HFFc6 (cell line): ENCODE measurements around the gene ZNF277. TPM values are rescaled to one million over a fixed set of nuclear protein-coding genes. Genes with fewer than 3 reads are reported as not detected.

ENCODE experiments used
- DNase-seq: peaks from one replicate; pipeline ENCODE4 v3.0.0-alpha.2; 2018
- H3K27ac Mint-ChIP-seq: 2 replicates; pipeline ENCODE4 v1.8.0; 2020; ENCODE audit warnings: mild to moderate bottlenecking, mixed read lengths
- H3K27me3 Mint-ChIP-seq: 2 replicates; pipeline ENCODE4 v1.8.0; 2021; ENCODE audit warnings: mild to moderate bottlenecking, moderate library complexity, mixed read lengths; ENCODE audit not compliant: insufficient read depth
- H3K36me3 Mint-ChIP-seq: 2 replicates; pipeline ENCODE4 v1.8.0; 2021; ENCODE audit warnings: low read depth, mixed read lengths
- H3K4me1 Mint-ChIP-seq: 2 replicates; pipeline ENCODE4 v1.8.0; 2020; ENCODE audit warnings: low read depth, mixed read lengths
- H3K4me3 Mint-ChIP-seq: 2 replicates; pipeline ENCODE4 v1.8.0; 2020; ENCODE audit warnings: mild to moderate bottlenecking, moderate library complexity, mixed read lengths
- H3K9me3 Mint-ChIP-seq: 2 replicates; pipeline ENCODE4 v1.8.0; 2020; ENCODE audit warnings: mild to moderate bottlenecking, mixed read lengths
- CTCF ChIP-seq: fragments of 200-600 bp; sonication (generic); IDR thresholded peaks from 2 replicates; pipeline ENCODE4 v1.5.0; 2021; ENCODE audit warnings: antibody characterized with exemption, mild to moderate bottlenecking
- total RNA-seq, 6 experiments: library from RNA; stranded (reverse); fragmentation: NEBNext Ultra II Directional; extraction: Animal tissue kit (Norgen Biotek cat#: 25700); gene quantifications; 2 replicates in 1 of 6; 3 replicates in 5 of 6; pipeline ENCODE4 v1.2.3, GENCODE V29; 2021

ZNF277 gene
- total RNA-seq, 6 experiments from 2014 or later: 9.5 to 14.6 (median 13.5) TPM

GRCh38 chr7:112185005-112185834 lies 21.3 kb upstream of the ZNF277 start:
- no peaks in the 10 kb centered on the region for H3K9me3 Mint-ChIP-seq
- TF ChIP-seq CTCF: no peak
- H3K4me1 Mint-ChIP-seq: peaks cover 31% of the 10 kb centered on the region
- H3K4me3 Mint-ChIP-seq: no peak overlapping the region
- H3K36me3 Mint-ChIP-seq: no peaks in the 10 kb centered on the region
- DNase-seq: no peak
- peaks cover 2% of the 10 kb centered on the region for H3K27me3 Mint-ChIP-seq
- H3K27ac Mint-ChIP-seq: no peak overlapping the region

- Mint-ChIP-seq H3K27me3 (no peaks in the 10 kb centered on the region), H3K9me3 (no peaks in the 10 kb centered on the region), H3K4me3 (no peak overlapping the region), H3K27ac (no peak overlapping the region), H3K36me3 (no peaks in the 10 kb centered on the region), H3K4me1 (peaks cover 31% of the 10 kb centered on the region)
- no peak for TF ChIP-seq CTCF
- no peak for DNase-seq
Measured at GRCh38 chr7:112186300-112186699, 20.2 kb upstream of the ZNF277 start.

- no peak for DNase-seq
- TF ChIP-seq CTCF: no peak
- Mint-ChIP-seq H3K27ac (no peak overlapping the region), H3K4me1 (peaks cover 46% of the 10 kb centered on the region), H3K27me3 (no peaks in the 10 kb centered on the region), H3K4me3 (no peak overlapping the region), H3K9me3 (no peaks in the 10 kb centered on the region), H3K36me3 (no peaks in the 10 kb centered on the region)
Measured at GRCh38 chr7:112188257-112188656, 18.2 kb upstream of the ZNF277 start.

- H3K4me1 Mint-ChIP-seq: peaks cover 52% of the 10 kb centered on the region
- TF ChIP-seq CTCF: no peak
- no peak overlapping the region for H3K27ac Mint-ChIP-seq
- no peaks in the 10 kb centered on the region; the same call in 1 of the 2 replicates for H3K36me3 Mint-ChIP-seq
- no peak for DNase-seq
- H3K4me3 Mint-ChIP-seq: no peak overlapping the region
- no peaks in the 10 kb centered on the region for H3K9me3 Mint-ChIP-seq
- H3K27me3 Mint-ChIP-seq: no peaks in the 10 kb centered on the region
Measured at GRCh38 chr7:112189691-112190090, 16.8 kb upstream of the ZNF277 start.

- Mint-ChIP-seq H3K36me3 (no peaks in the 10 kb centered on the region; the same call in 1 of the 2 replicates), H3K9me3 (no peaks in the 10 kb centered on the region), H3K27ac (no peak overlapping the region), H3K27me3 (no peaks in the 10 kb centered on the region), H3K4me1 (peaks cover 48% of the 10 kb centered on the region), H3K4me3 (no peak overlapping the region)
- no peak for DNase-seq
- TF ChIP-seq CTCF: no peak
Measured at GRCh38 chr7:112190120-112190519, 16.4 kb upstream of the ZNF277 start.
